ENCODE results near the gene C6orf132. TPM values are rescaled to one million over a fixed set of nuclear protein-coding genes. Genes with fewer than 3 reads are reported as not detected.

Gene C6orf132
- total RNA-seq, 1 donor from 2014 or later, result 1.4 TPM

DNA sequence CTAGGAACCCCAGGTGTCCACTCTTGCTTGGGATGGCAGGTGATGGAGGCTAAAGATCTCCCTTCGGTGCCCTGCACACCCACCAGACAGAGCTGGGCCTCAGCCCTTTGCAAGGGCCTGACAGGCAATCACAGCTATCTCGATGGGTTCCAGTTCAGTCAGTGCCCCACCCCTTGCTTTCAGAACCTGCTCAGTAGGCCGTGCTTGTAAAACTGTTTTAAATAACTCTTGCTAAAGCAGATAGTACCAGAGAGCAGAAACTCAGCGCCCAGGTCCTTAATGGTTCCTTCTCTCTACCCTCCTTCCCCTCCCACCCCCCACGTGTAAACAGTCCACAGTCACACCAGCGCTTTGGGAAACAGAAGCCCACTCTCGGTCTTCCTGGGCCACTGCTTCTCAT, 39.2 kb downstream of the C6orf132 start:
- Histone ChIP-seq H3K27ac (replicated peaks) (peak overlapping the region; percentile 80), H3K4me1 (peaks cover 50% of the 10 kb centered on the region), H3K36me3 (no peaks in the 10 kb centered on the region), H3K9me3 (replicated peaks) (no peaks in the 10 kb centered on the region), H3K27me3 (ENCODE audit: low read depth) (peaks cover 14% of the 10 kb centered on the region), H3K4me3 (no peak overlapping the region)
- DNase-seq, result no peak
- intact Hi-C loops (cut with micrococcal nuclease), result no loop called here
- TF ChIP-seq, protein P1, sequence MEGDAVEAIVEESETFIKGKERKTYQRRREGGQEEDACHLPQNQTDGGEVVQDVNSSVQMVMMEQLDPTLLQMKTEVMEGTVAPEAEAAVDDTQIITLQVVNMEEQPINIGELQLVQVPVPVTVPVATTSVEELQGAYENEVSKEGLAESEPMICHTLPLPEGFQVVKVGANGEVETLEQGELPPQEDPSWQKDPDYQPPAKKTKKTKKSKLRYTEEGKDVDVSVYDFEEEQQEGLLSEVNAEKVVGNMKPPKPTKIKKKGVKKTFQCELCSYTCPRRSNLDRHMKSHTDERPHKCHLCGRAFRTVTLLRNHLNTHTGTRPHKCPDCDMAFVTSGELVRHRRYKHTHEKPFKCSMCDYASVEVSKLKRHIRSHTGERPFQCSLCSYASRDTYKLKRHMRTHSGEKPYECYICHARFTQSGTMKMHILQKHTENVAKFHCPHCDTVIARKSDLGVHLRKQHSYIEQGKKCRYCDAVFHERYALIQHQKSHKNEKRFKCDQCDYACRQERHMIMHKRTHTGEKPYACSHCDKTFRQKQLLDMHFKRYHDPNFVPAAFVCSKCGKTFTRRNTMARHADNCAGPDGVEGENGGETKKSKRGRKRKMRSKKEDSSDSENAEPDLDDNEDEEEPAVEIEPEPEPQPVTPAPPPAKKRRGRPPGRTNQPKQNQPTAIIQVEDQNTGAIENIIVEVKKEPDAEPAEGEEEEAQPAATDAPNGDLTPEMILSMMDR (IDR thresholded peaks at IDR 0.05; ENCODE audit: borderline replicate concordance), result no peak

DNA sequence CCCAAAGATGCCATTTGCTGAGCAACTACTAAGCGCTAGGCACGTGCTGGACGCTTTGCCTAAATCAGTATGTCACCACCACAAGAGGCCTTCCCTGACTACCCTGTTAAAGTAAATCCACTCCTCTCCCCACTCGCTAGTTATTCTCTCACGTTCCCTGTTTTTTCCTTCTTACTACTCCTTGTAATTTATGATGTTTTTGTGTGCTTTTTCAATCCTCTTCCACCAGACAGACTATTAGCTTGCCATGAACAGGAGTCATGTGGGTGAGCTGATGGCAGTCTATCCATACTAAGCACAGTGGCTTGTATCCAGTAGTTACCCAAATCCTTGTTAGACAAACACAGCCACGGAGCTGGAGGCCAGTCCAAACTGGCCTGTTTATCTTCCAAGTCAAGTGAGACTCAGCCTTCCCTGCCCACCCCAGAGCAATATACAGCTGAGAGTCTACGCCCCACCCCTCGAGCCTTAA, 41.2 kb downstream of the C6orf132 start:
- no peak overlapping the region for H3K4me3 ChIP-seq
- TF ChIP-seq, protein P1 (IDR thresholded peaks at IDR 0.05; ENCODE audit: borderline replicate concordance), result no peak
- intact Hi-C loops (cut with micrococcal nuclease), result no loop called here
- no peak for DNase-seq
- H3K27me3 ChIP-seq (ENCODE audit: low read depth), result peaks cover 14% of the 10 kb centered on the region
- H3K4me1 ChIP-seq, result peaks cover 50% of the 10 kb centered on the region
- H3K36me3 ChIP-seq, result no peaks in the 10 kb centered on the region
- H3K9me3 ChIP-seq (replicated peaks), result no peaks in the 10 kb centered on the region
- peak overlapping the region; percentile 63 for H3K27ac ChIP-seq (replicated peaks)

DNA sequence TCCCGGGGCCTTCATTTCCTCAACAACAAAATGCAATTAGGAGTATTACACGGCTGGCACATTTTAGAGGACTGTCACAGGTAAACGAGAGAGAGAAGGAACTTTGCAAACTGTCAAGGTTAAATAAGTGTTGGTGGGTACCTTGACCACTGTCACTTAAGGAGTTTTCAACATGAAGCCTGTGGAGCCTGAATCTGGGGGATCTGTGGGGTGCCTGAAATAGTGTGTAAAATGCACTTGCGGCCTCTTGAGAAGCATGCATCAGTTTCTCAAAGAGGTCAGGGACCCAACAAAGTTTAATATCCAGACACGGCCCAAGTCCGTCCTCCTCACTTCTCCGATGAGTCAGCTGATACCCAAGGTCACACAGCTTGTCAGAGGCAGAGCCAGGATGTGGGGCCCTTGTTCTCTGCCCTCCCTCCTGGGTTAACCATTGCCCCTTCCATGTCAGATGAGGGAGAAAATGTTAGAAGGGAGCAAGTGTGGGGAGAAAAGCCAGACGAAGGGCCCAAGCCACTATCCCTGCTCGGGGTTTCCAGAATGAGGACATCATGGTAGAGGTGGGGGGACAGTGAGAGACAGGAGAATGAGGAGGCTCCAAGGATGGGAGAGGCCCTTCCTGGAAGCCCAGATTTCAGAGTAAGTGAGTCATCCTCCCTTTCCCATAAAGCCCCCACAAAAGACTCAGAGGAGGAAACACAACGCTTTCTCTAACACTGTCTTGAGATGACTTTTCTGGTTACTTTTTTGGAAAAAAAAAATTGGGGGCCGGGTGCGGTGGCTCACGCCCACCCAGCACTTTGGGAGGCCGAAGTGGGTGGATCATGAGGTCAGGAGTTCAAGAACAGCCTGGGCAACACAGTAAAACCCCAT, 42.2 kb downstream of the C6orf132 start:
- intact Hi-C loops (cut with micrococcal nuclease), result no loop called here
- no peaks in the 10 kb centered on the region for H3K9me3 ChIP-seq (replicated peaks)
- no peaks in the 10 kb centered on the region for H3K36me3 ChIP-seq
- no peak overlapping the region for H3K4me3 ChIP-seq
- TF ChIP-seq, protein P1 (IDR thresholded peaks at IDR 0.05; ENCODE audit: borderline replicate concordance), result no peak
- H3K27me3 ChIP-seq (ENCODE audit: low read depth), result peaks cover 10% of the 10 kb centered on the region
- peak overlapping the region; percentile 63 for H3K27ac ChIP-seq (replicated peaks)
- H3K4me1 ChIP-seq, result peaks cover 50% of the 10 kb centered on the region
- no peak for DNase-seq

DNA sequence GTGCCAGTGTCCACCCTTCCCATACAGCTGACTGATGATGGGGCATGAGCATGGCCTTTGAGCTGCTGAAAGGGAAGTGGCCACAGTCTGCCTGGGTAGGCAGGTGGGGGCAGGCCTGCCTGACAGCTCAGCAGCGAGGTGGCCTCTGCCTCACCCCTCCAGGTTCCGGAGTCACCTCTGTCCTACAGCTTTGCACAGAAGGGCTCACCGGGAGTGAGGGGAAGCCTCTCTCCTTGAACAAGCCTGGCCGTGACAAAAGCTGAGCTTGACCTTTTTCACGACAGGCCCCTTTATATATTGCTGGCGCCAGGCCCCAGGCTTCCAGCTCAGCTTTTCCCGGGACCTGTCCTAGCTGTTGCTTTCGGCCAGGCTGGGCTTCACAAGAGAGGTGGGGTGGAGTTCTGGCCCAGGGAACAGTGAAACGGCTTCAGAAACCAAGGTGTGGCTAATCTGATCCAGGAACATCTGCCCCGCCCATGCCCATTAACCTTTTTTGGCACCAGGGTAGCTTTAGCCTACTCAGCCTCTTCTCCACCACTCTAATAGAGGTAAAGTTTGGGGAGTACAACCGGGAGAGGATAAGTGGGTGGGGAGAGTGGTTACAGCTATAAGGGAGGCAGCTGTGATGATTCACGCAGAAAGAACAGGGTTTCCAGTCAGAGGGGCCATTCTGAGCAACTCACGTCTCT, 42.9 kb downstream of the C6orf132 start:
- no peaks in the 10 kb centered on the region for H3K9me3 ChIP-seq (replicated peaks)
- H3K27ac ChIP-seq (replicated peaks), result peak overlapping the region; percentile 63
- TF ChIP-seq, protein P1 (IDR thresholded peaks at IDR 0.05; ENCODE audit: borderline replicate concordance), result no peak
- H3K36me3 ChIP-seq, result no peaks in the 10 kb centered on the region
- H3K27me3 ChIP-seq (ENCODE audit: low read depth), result peaks cover 3% of the 10 kb centered on the region
- peaks cover 44% of the 10 kb centered on the region for H3K4me1 ChIP-seq
- no peak overlapping the region for H3K4me3 ChIP-seq
- intact Hi-C loops (cut with micrococcal nuclease), result no loop called here
- no peak for DNase-seq

DNA sequence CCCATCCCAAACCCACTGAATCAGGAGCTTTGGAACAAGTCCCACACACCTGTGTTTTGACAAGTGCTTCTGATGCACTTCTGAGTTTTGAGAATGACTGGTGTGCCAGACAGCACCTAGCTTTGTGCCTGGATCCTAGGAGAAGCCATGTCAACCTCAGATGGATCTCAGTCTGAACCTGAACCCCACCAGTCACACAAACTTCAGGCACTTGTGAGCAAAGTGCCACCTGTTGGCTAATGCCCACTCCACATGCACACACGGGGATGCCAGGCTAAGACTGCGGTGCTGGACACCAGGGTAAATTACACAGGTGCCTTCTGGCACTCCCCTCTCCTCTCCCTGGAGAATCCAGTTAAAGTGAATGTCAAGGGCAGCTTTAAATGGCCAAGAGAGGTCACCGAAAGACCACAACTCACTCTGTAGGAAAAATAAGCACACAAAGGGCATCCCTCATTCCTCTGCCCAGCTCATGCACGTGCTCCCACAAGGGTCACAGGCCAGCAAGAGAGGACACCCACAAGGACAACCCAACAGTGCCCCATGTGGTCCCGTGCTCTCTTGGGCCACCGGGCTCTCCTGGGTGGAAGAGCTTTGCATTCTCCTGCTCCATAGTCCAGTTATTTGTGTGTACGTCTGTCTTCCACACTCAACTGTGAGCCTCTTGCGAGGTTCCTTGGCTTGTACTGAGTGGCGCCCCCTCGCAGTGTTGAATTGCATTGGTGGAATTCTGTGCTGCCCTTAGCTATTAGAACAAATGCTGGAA, 46.5 kb downstream of the C6orf132 start:
- no peak overlapping the region for H3K27ac ChIP-seq (replicated peaks)
- H3K9me3 ChIP-seq (replicated peaks), result no peaks in the 10 kb centered on the region
- TF ChIP-seq, protein P1 (IDR thresholded peaks at IDR 0.05; ENCODE audit: borderline replicate concordance), result no peak
- H3K4me1 ChIP-seq, result peaks cover 30% of the 10 kb centered on the region
- no peaks in the 10 kb centered on the region for H3K36me3 ChIP-seq
- H3K4me3 ChIP-seq, result no peak overlapping the region
- DNase-seq, result no peak
- no peaks in the 10 kb centered on the region for H3K27me3 ChIP-seq (ENCODE audit: low read depth)
- intact Hi-C loops (cut with micrococcal nuclease), result no loop called here
